Psoas muscle (tissue), 8 donors: ENCODE data around the gene DIP2C. TPM values are rescaled to one million over a fixed set of nuclear protein-coding genes. Genes with fewer than 3 reads are reported as not detected.
"Not testable (repeated sequence)": the region's sequence is repeated elsewhere in the genome, so short reads cannot be mapped to it uniquely, and the experiment has no call there.

Experiments
- ATAC-seq, 4 donors: fragments of 200-7000 bp; cut with Tn5 transposase; one replicate each; pipeline ENCODE4 v1.9.1; 2020; ENCODE audit warnings: moderate library complexity in 3 of 4, mild to moderate bottlenecking in 2 of 4
- DNase-seq, 2 donors: peaks; one replicate each; pipeline ENCODE4 v3.0.0-alpha.2; 2020
- H3K27ac ChIP-seq: fragments of 200-600 bp; one replicate; pipeline ENCODE4 v1.8.0; 2022
- H3K27me3 ChIP-seq, 3 donors: fragments of 200-600 bp in 1 of 3; one replicate each; pipeline versions ENCODE4 v1.6.1 to v1.8.0; 2013 to 2022; ENCODE audit warnings: low read length in 2 of 3, mild to moderate bottlenecking in 2 of 3, moderate library complexity in 1 of 3; ENCODE audit not compliant: insufficient read depth in 3 of 3
- H3K36me3 ChIP-seq, 2 donors: fragments of 200-600 bp in 1 of 2; one replicate each; pipeline versions ENCODE4 v1.6.1 to v1.8.0; 2013 to 2022; ENCODE audit warnings: low read depth in 1 of 2, mild to moderate bottlenecking in 1 of 2, moderate library complexity in 1 of 2; ENCODE audit not compliant: insufficient read depth in 1 of 2
- H3K4me1 ChIP-seq: fragments of 200-600 bp; one replicate; pipeline ENCODE4 v1.8.0; 2022
- H3K4me3 ChIP-seq: fragments of 200-600 bp; one replicate; pipeline ENCODE4 v1.8.0; 2022; ENCODE audit warnings: mild to moderate bottlenecking
- H3K9me3 ChIP-seq: fragments of 200-600 bp; one replicate; pipeline ENCODE4 v1.8.0; 2022
- WGBS, 3 donors: extraction: QIAGEN DNeasy Blood & Tissue Kit; methylation state at CpG; one replicate each; pipeline versions ENCODE4 v1.1.6 to v1.1.7; 2013; 5-methylcytosine and 5-hydroxymethylcytosine counted together
- intact Hi-C, 2 donors: fragments of 100-400 bp; cut with DNase I; formaldehyde crosslinking; loops; one replicate each; pipeline versions ENCODE4 v1.11.0 to v1.14.2; 2022
- polyA plus RNA-seq, 3 donors: library from polyadenylated mRNA; stranded (reverse); fragments of 200-250 nt; gene quantifications; one replicate each; pipeline ENCODE4 v1.2.3, GENCODE V29; 2013
- total RNA-seq, 4 donors: library from RNA; stranded (reverse); fragmentation: NEBNext Ultra II Directional in 2 of 4; extraction: Animal tissue kit (Norgen Biotek cat#: 25700) in 2 of 4; gene quantifications; one replicate each; pipeline versions ENCODE4 v1.2.1 to v1.2.4, GENCODE V29; 2021 to 2023
- TF ChIP-seq, protein P1 (sequence below): fragments of 200-600 bp; IDR thresholded peaks from one replicate; pipeline ENCODE4 v1.8.0; 2022; ENCODE audit warnings: antibody characterized with exemption
- donor health status: healthy with polysubstance abuse.
- donor health status: DM: no; HTN: no; CAD: no; lungs with moderate emphysema.
- donor health status: Bipolar disorder and iron deficiency.
- donor health status: healthy.
- donor health status: DM: yes; HTN: yes; CAD: no.
- donor health status: DM: no; HTN: no; CAD: no.
- donor health status: DM: no; HTN: no; CAD: no.
- donor health status: DM: yes; HTN: yes; CAD: no.

DIP2C gene
- total and polyA plus RNA-seq, 7 donors, result 7.7 to 32.0 (median 25.0) TPM

- no peak overlapping the region for H3K4me3 ChIP-seq
- H3K9me3 ChIP-seq, result no peaks in the 10 kb centered on the region
- DNase-seq (no peak), ATAC-seq (no peak)
- no peaks in the 10 kb centered on the region for H3K36me3 ChIP-seq
- TF ChIP-seq, protein P1, sequence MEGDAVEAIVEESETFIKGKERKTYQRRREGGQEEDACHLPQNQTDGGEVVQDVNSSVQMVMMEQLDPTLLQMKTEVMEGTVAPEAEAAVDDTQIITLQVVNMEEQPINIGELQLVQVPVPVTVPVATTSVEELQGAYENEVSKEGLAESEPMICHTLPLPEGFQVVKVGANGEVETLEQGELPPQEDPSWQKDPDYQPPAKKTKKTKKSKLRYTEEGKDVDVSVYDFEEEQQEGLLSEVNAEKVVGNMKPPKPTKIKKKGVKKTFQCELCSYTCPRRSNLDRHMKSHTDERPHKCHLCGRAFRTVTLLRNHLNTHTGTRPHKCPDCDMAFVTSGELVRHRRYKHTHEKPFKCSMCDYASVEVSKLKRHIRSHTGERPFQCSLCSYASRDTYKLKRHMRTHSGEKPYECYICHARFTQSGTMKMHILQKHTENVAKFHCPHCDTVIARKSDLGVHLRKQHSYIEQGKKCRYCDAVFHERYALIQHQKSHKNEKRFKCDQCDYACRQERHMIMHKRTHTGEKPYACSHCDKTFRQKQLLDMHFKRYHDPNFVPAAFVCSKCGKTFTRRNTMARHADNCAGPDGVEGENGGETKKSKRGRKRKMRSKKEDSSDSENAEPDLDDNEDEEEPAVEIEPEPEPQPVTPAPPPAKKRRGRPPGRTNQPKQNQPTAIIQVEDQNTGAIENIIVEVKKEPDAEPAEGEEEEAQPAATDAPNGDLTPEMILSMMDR, result no peak
- intact Hi-C loops, result no loop called here
- H3K4me1 ChIP-seq, result peaks cover 62% of the 10 kb centered on the region
- no peaks in the 10 kb centered on the region for H3K27me3 ChIP-seq
- 20 to 30% (median 20%) methylated on average over 9 of the region's 9 CpGs for WGBS, 3 donors
- peak overlapping the region; percentile 66 for H3K27ac ChIP-seq
Observed at GRCh38 chr10:659688-660141, 29.8 kb downstream of the DIP2C start.

DNA sequence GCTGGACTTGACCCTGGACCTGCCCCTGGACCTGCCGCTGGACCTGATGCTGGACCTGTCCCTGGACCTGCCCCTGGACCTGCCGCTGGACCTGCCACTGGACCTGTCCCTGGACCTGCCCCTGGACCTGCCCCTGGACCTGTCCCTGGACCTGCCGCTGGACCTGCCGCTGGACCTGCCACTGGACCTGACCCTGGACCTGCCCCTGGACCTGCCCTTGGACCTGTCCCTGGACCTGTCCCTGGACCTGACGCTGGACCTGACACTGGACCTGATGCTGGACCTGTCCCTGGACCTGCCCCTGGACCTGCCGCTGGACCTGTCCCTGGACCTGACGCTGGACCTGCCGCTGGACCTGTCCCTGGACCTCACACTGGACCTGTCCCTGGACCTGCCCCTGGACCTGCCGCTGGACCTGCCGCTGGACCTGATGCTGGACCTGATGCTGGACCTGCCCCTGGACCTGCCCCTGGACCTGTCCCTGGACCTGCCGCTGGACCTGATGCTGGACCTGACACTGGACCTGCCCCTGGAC, 31.6 kb downstream of the DIP2C start:
- 92 to 99% (median 98%) methylated on average over 6 to 11 of the region's 11 CpGs for WGBS, 3 donors
- H3K36me3 ChIP-seq, DNase-seq, intact Hi-C loops, H3K27ac ChIP-seq, H3K4me3 ChIP-seq, H3K9me3 ChIP-seq, ATAC-seq, H3K27me3 ChIP-seq: not testable (repeated sequence)
- peaks cover 55% of the 10 kb centered on the region for H3K4me1 ChIP-seq

DNA sequence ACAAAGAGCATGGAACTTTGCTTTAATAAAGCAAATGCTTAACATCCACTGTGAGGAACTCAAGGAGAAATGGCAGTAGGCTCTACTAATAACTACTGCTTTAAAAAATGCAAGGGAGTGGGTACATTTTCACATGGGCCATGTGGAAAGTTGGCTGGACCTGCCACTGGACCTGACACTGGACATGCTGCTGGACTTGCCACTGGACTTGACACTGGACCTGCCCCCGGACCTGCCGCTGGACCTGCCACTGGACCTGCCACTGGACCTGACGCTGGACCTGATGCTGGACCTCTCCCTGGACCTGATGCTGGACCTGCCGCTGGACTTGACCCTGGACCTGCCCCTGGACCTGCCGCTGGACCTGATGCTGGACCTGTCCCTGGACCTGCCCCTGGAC, 32.6 kb downstream of the DIP2C start:
- ATAC-seq, result no peak
- Histone ChIP-seq H3K36me3 (no peaks in the 10 kb centered on the region), H3K4me1 (peaks cover 55% of the 10 kb centered on the region), H3K9me3 (no peaks in the 10 kb centered on the region), H3K27me3 (no peaks in the 10 kb centered on the region), H3K27ac (no peak overlapping the region), H3K4me3 (no peak overlapping the region)
- intact Hi-C loops, result no loop called here
- WGBS, 3 donors, result 61 to 73% (median 64%) methylated on average over 3 to 4 of the region's 5 CpGs
- TF ChIP-seq, protein P1, result no peak
- no peak for DNase-seq

- TF ChIP-seq, protein P1, result no peak
- H3K27me3 ChIP-seq, result no peaks in the 10 kb centered on the region
- no peak for DNase-seq
- no peak overlapping the region for H3K27ac ChIP-seq
- 95 to 99% (median 96%) methylated on average over 8 of the region's 8 CpGs for WGBS, 3 donors
- intact Hi-C loops, result no loop called here
- H3K36me3 ChIP-seq, result no peaks in the 10 kb centered on the region
- H3K4me3 ChIP-seq, result no peak overlapping the region
- peaks cover 54% of the 10 kb centered on the region for H3K4me1 ChIP-seq
- no peaks in the 10 kb centered on the region for H3K9me3 ChIP-seq
- no peak for ATAC-seq
Observed at GRCh38 chr10:655184-655583, 34.3 kb downstream of the DIP2C start.

GRCh38 chr10:654647-654996, 34.8 kb downstream of the DIP2C start:
- Histone ChIP-seq H3K27ac (no peak overlapping the region), H3K4me1 (peaks cover 55% of the 10 kb centered on the region), H3K4me3 (no peak overlapping the region), H3K9me3 (no peaks in the 10 kb centered on the region), H3K36me3 (no peaks in the 10 kb centered on the region), H3K27me3 (no peaks in the 10 kb centered on the region)
- DNase-seq (no peak), ATAC-seq (no peak)
- 93 to 96% (median 93%) methylated on average over 6 of the region's 6 CpGs for WGBS, 3 donors
- intact Hi-C loops, result no loop called here
- TF ChIP-seq, protein P1, result no peak
